WTC11 (cell line): ENCODE results near the gene MRTFB. TPM values are rescaled to one million over a fixed set of nuclear protein-coding genes. Genes with fewer than 3 reads are reported as not detected.

Source experiments
- ATAC-seq: fragments of 200-7000 bp; cut with Tn5 transposase; 2 replicates; pipeline ENCODE4 v1.10.0; 2021; ENCODE audit warnings: mild to moderate bottlenecking, moderate library complexity
- CTCF ChIA-PET: fragments of 300-600 bp; sonication (Branson Sonifier 250); formaldehyde crosslinking; loops from one replicate; lab custom pipeline; 2021; ENCODE audit warnings: antibody characterized with exemption; lab: Charles Lee
- POLR2A ChIA-PET: fragments of 350-600 bp; sonication (Branson Sonifier 250); formaldehyde crosslinking; loops from one replicate; lab custom pipeline; 2021; ENCODE audit warnings: antibody characterized with exemption; lab: Charles Lee
- DNase-seq: peaks from one replicate; pipeline ENCODE4 v3.0.0; 2021; ENCODE audit warnings: low spot score
- H3K27ac Mint-ChIP-seq: 2 replicates; pipeline ENCODE4 v1.8.0; 2021; ENCODE audit warnings: mixed read lengths
- H3K27me3 Mint-ChIP-seq: 2 replicates; pipeline ENCODE4 v1.8.0; 2021; ENCODE audit warnings: low read depth, mild to moderate bottlenecking, moderate library complexity, mixed read lengths
- H3K36me3 Mint-ChIP-seq: 2 replicates; pipeline ENCODE4 v1.8.0; 2021; ENCODE audit warnings: mixed read lengths
- H3K4me1 Mint-ChIP-seq: 2 replicates; pipeline ENCODE4 v1.8.0; 2022; ENCODE audit warnings: mixed read lengths
- H3K4me3 Mint-ChIP-seq: 2 replicates; pipeline ENCODE4 v1.8.0; 2021; ENCODE audit warnings: mild to moderate bottlenecking, moderate library complexity, mixed read lengths
- H3K9me3 Mint-ChIP-seq: 2 replicates; pipeline ENCODE4 v1.8.0; 2021; ENCODE audit warnings: mixed read lengths
- ATF6 ChIP-seq: sonication (generic); formaldehyde crosslinking; IDR thresholded peaks from 2 replicates; pipeline ENCODE4 v1.8.1; 2023; ENCODE audit warnings: mild to moderate bottlenecking, missing genetic modification reagents
- CDX4 ChIP-seq: fragments of 250-450 bp; sonication (Bioruptor Pico); IDR thresholded peaks from 2 replicates; pipeline ENCODE4 v1.9.0; 2021; ENCODE audit warnings: moderate library complexity, mild to moderate bottlenecking, inconsistent platforms, borderline replicate concordance
- CREB1 ChIP-seq: sonication (generic); formaldehyde crosslinking; IDR thresholded peaks from 2 replicates; pipeline ENCODE4 v1.8.0; 2023; ENCODE audit warnings: mild to moderate bottlenecking, missing genetic modification reagents
- E2F1 ChIP-seq: sonication (generic); formaldehyde crosslinking; IDR thresholded peaks from 2 replicates; pipeline ENCODE4 v1.8.0; 2022; ENCODE audit warnings: mild to moderate bottlenecking, missing genetic modification reagents
- E2F5 ChIP-seq: sonication (generic); formaldehyde crosslinking; IDR thresholded peaks from 2 replicates; pipeline ENCODE4 v1.8.1; 2022; ENCODE audit warnings: mild to moderate bottlenecking, moderate library complexity, missing genetic modification reagents
- ERG ChIP-seq: fragments of 250-450 bp; sonication (Bioruptor Pico); IDR thresholded peaks from 2 replicates; pipeline ENCODE4 v1.8.0; 2021; ENCODE audit warnings: mild to moderate bottlenecking
- GABPB1 ChIP-seq: sonication (generic); formaldehyde crosslinking; IDR thresholded peaks from 2 replicates; pipeline ENCODE4 v1.8.1; 2023; ENCODE audit warnings: mild to moderate bottlenecking, missing genetic modification reagents
- GRHL2 ChIP-seq: fragments of 250-450 bp; sonication (Bioruptor Pico); IDR thresholded peaks from 2 replicates; pipeline ENCODE4 v1.8.0; 2022; ENCODE audit warnings: mild to moderate bottlenecking, moderate library complexity; ENCODE audit not compliant: insufficient replicate concordance, severe bottlenecking
- HMGXB4 ChIP-seq: sonication (generic); formaldehyde crosslinking; IDR thresholded peaks from 2 replicates; pipeline ENCODE4 v1.8.1; 2023; ENCODE audit warnings: mild to moderate bottlenecking, moderate library complexity, missing genetic modification reagents
- MAX ChIP-seq: sonication (generic); formaldehyde crosslinking; IDR thresholded peaks from 2 replicates; pipeline ENCODE4 v1.8.0; 2022; ENCODE audit warnings: mild to moderate bottlenecking, missing genetic modification reagents
- MYBL2 ChIP-seq: sonication (generic); formaldehyde crosslinking; IDR thresholded peaks from 2 replicates; pipeline ENCODE4 v1.8.1; 2023; ENCODE audit warnings: mild to moderate bottlenecking, moderate library complexity, missing genetic modification reagents
- NFYB ChIP-seq: sonication (generic); formaldehyde crosslinking; conservative IDR thresholded peaks from 2 replicates; pipeline ENCODE4 v1.8.0; 2022; ENCODE audit warnings: low read depth, missing genetic modification reagents
- NR2C2 ChIP-seq: sonication (generic); formaldehyde crosslinking; IDR thresholded peaks from 2 replicates; pipeline ENCODE4 v1.8.0; 2022; ENCODE audit warnings: mild to moderate bottlenecking, missing genetic modification reagents
- OVOL2 ChIP-seq: fragments of 250-450 bp; sonication (Bioruptor Pico); IDR thresholded peaks from 2 replicates; pipeline ENCODE4 v1.9.0; 2021; ENCODE audit warnings: mild to moderate bottlenecking, borderline replicate concordance
- SMAD3 ChIP-seq: sonication (generic); formaldehyde crosslinking; IDR thresholded peaks from 2 replicates; pipeline ENCODE4 v1.8.0; 2022; ENCODE audit warnings: missing genetic modification reagents, mild to moderate bottlenecking, borderline replicate concordance
- SMAD4 ChIP-seq: sonication (generic); formaldehyde crosslinking; IDR thresholded peaks from 2 replicates; pipeline ENCODE4 v1.8.0; 2022; ENCODE audit warnings: mild to moderate bottlenecking, missing genetic modification reagents
- STAT6 ChIP-seq: sonication (generic); formaldehyde crosslinking; conservative IDR thresholded peaks from 2 replicates; pipeline ENCODE4 v1.8.1; 2023; ENCODE audit warnings: mild to moderate bottlenecking, low read depth, missing genetic modification reagents, moderate library complexity
- TEAD4 ChIP-seq: sonication (generic); formaldehyde crosslinking; IDR thresholded peaks from 2 replicates; pipeline ENCODE4 v1.8.0; 2022; ENCODE audit warnings: mild to moderate bottlenecking, missing genetic modification reagents
- ZBTB21 ChIP-seq: sonication (generic); formaldehyde crosslinking; IDR thresholded peaks from 2 replicates; pipeline ENCODE4 v1.8.1; 2023; ENCODE audit warnings: mild to moderate bottlenecking, missing genetic modification reagents, borderline replicate concordance
- ZNF512 ChIP-seq: sonication (generic); formaldehyde crosslinking; IDR thresholded peaks from 2 replicates; pipeline ENCODE4 v1.8.1; 2022; ENCODE audit warnings: missing genetic modification reagents, borderline replicate concordance
- total RNA-seq: library from RNA; stranded (reverse); gene quantifications from 3 replicates; pipeline ENCODE4 v1.2.3, GENCODE V29; 2021

The MRTFB gene
- total RNA-seq, 1 experiment from 2014 or later, result 30.8 TPM

- TF ChIP-seq STAT6 (CRISPR knock-in tag) (no peak), NFYB (CRISPR knock-in tag) (no peak), OVOL2 (CRISPR knock-in tag) (no peak), ZBTB21 (CRISPR knock-in tag) (no peak)
These were observed 97.0 kb downstream of the MRTFB start (continued) for GRCh38 chr16:14168146-14168545.

- TF ChIP-seq SMAD3 (CRISPR knock-in tag) (no peak), GABPB1 (CRISPR knock-in tag) (peak; percentile 56; the same call in 1 of the 2 replicates)
- Mint-ChIP-seq H3K27me3 (no peaks in the 10 kb centered on the region), H3K9me3 (peaks cover 11% of the 10 kb centered on the region), H3K36me3 (peaks cover 10% of the 10 kb centered on the region), H3K27ac (no peak overlapping the region), H3K4me1 (no peaks in the 10 kb centered on the region), H3K4me3 (no peak overlapping the region)
- no peak for DNase-seq
- CTCF ChIA-PET, result no interaction called here
- no peak for ATAC-seq
- POLR2A ChIA-PET, result no interaction called here
These were observed 101.2 kb downstream of the MRTFB start for GRCh38 chr16:14172200-14172809.

GRCh38 chr16:14175086-14175485 is 104.0 kb downstream of the MRTFB start:
- Mint-ChIP-seq H3K36me3 (peaks cover 10% of the 10 kb centered on the region), H3K27me3 (no peaks in the 10 kb centered on the region), H3K27ac (no peak overlapping the region), H3K4me3 (no peak overlapping the region), H3K9me3 (peaks cover 11% of the 10 kb centered on the region), H3K4me1 (peaks cover under 1% of the 10 kb centered on the region; the same call in 1 of the 2 replicates)
- TF ChIP-seq E2F1, result no peak
- no peak for TF ChIP-seq ATF6 (CRISPR knock-in tag)
- TF ChIP-seq TEAD4 (CRISPR knock-in tag), result no peak
- TF ChIP-seq ZNF512 (CRISPR knock-in tag), result no peak
- TF ChIP-seq CDX4 (CRISPR knock-in tag), result no peak
- TF ChIP-seq MYBL2 (CRISPR knock-in tag), result no peak
- no peak for TF ChIP-seq CREB1 (CRISPR knock-in tag)
- no peak for TF ChIP-seq SMAD4
- TF ChIP-seq MAX, result no peak
- TF ChIP-seq NR2C2 (CRISPR knock-in tag), result no peak
- TF ChIP-seq GRHL2 (CRISPR knock-in tag), result no peak
- no peak for TF ChIP-seq OVOL2 (CRISPR knock-in tag)
- TF ChIP-seq E2F5 (CRISPR knock-in tag), result no peak
- no peak for TF ChIP-seq ERG (CRISPR knock-in tag)
- TF ChIP-seq HMGXB4 (CRISPR knock-in tag), result no peak
- DNase-seq (no peak), ATAC-seq (no peak)
- POLR2A ChIA-PET, result no interaction called here
- CTCF ChIA-PET, result interaction anchor here (1.5 kb wide), 1 partner anchor 11 kb away, joined by 4 read pairs; no protein-coding TSS in a partner anchor
